ENCODE data around the gene SRCAP.

Gene SRCAP

DNA sequence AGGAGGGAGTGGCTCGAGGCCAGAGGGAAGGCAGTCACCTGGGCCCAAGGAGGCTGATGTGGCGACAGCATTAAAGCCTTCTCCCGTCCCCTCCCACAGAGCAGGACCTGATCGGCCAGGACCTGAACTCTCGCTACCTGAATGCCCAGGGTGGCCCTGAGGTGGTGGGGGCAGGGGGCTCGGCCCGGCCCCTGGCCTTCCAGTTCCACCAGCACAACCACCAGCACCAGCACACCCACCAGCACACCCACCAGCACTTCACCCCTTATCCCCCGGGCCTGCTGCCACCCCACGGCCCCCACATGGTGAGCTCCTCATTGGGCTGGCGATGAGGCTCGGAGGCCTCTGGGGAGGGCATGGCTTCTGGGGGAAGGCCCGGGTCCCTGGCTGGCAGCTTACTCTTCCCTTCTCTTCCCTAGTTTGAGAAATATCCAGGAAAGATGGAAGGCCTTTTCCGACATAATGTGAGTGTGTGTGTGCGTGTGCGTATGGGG, 34.3 kb upstream of the SRCAP start:
- Histone ChIP-seq H3K27me3 (replicated peaks in 2 of 5; ENCODE audit: control insufficient read depth in 4 of 5, insufficient read depth in 5 of 5, low read length in 4 of 5) (no peaks in the 10 kb centered on the region), H3K4me1 (ENCODE audit: control extremely low read depth in 1 of 4, control insufficient read depth in 4 of 4, insufficient read depth in 4 of 4, low read length in 3 of 4) (peaks cover 5 to 25% (median 23%) of the 10 kb centered on the region in 4 experiments), H3K9me3 (ENCODE audit: control extremely low read depth in 1 of 5, control insufficient read depth in 4 of 5, insufficient read depth in 2 of 5, low read depth in 1 of 5, low read length in 4 of 5) (no peaks in the 10 kb centered on the region), H3K36me3 (ENCODE audit: control insufficient read depth in 4 of 4, insufficient read depth in 4 of 4, low read length in 3 of 4) (peaks cover 14 to 83% (median 76%) of the 10 kb centered on the region in 4 experiments), H3K27ac (ENCODE audit: insufficient read depth in 1 of 2, low read depth in 1 of 2, low read length in 2 of 2, poor library complexity in 1 of 2, severe bottlenecking in 2 of 2) (no peak overlapping the region), H3K4me3 (ENCODE audit: control insufficient read depth in 1 of 7, extremely low read depth in 1 of 7, insufficient read depth in 4 of 7, low read depth in 2 of 7, low read length in 6 of 7) (no peak overlapping the region)
- no peak for DNase-seq
- ChIA-PET CTCF (interaction anchor here (1.3 to 6.2 kb wide), 3 partner anchors 8 to 28 kb away, joined by 3 to 54 read pairs (median 4); no protein-coding TSS in a partner anchor), POLR2A (interaction anchor here (0.6 kb wide), 1 partner anchor 38 kb away, joined by 3 read pairs; no protein-coding TSS in a partner anchor)
- 100% methylated on average over 3 of the region's 15 CpGs for WGBS (ENCODE audit: insufficient coverage)

DNA sequence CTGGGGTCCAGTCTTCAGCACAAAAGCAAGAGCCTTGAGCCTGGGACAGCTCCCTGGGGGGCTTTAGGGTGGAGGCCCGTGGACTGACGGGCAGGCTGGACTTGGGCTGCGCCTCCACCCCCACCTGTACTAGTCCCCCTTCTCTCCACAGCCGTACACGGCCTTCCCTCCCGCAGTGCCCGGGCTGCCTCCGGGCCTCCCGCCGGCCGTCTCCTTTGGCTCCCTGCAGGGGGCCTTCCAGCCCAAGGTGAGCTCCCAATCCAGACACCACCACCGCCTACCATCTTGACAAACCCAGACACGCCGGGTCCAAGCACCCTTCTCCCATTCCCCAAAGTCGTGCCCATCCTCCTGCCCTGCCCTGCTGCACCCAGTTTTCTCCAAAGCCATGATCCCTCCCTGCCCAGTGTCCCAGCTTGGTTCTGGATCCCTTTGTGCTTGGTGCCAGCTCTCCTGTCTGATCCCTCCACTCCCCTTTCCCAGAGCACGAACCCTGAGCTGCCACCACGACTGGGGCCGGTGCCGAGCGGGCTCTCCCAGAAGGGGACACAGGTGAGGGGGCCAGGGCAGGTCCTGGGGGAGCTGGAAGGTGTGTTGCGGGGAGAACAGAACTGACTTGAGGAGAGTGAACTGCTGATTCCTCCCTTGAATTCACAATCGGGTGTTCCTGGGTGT, 33.7 kb upstream of the SRCAP start:
- ChIA-PET POLR2A (interaction anchor here (0.6 kb wide), 1 partner anchor 27 kb away, joined by 3 read pairs; no protein-coding TSS in a partner anchor), CTCF (interaction anchor here (0.6 to 6.2 kb wide), 6 partner anchors 8 to 198 kb away, joined by 3 to 54 read pairs (median 4); partner anchors contain the start of gene PRR14)
- H3K27me3 ChIP-seq (replicated peaks in 2 of 5; ENCODE audit: control insufficient read depth in 4 of 5, insufficient read depth in 5 of 5, low read length in 4 of 5) = no peaks in the 10 kb centered on the region
- H3K36me3 ChIP-seq (ENCODE audit: control insufficient read depth in 4 of 4, insufficient read depth in 4 of 4, low read length in 3 of 4) = peaks cover 14 to 90% (median 82%) of the 10 kb centered on the region in 4 experiments
- H3K9me3 ChIP-seq (ENCODE audit: control extremely low read depth in 1 of 5, control insufficient read depth in 4 of 5, insufficient read depth in 2 of 5, low read depth in 1 of 5, low read length in 4 of 5) = no peaks in the 10 kb centered on the region
- no peak overlapping the region for H3K4me3 ChIP-seq (ENCODE audit: control insufficient read depth in 1 of 7, extremely low read depth in 1 of 7, insufficient read depth in 4 of 7, low read depth in 2 of 7, low read length in 6 of 7)
- DNase-seq = no peak
- peak overlapping the region in 1 of 2 experiments; percentile 11 for H3K27ac ChIP-seq (ENCODE audit: insufficient read depth in 1 of 2, low read depth in 1 of 2, low read length in 2 of 2, poor library complexity in 1 of 2, severe bottlenecking in 2 of 2)
- 98% methylated on average over 16 of the region's 22 CpGs for WGBS (ENCODE audit: insufficient coverage)
- peaks cover 5 to 18% (median 16%) of the 10 kb centered on the region in 4 experiments for H3K4me1 ChIP-seq (ENCODE audit: control extremely low read depth in 1 of 4, control insufficient read depth in 4 of 4, insufficient read depth in 4 of 4, low read length in 3 of 4)

DNA sequence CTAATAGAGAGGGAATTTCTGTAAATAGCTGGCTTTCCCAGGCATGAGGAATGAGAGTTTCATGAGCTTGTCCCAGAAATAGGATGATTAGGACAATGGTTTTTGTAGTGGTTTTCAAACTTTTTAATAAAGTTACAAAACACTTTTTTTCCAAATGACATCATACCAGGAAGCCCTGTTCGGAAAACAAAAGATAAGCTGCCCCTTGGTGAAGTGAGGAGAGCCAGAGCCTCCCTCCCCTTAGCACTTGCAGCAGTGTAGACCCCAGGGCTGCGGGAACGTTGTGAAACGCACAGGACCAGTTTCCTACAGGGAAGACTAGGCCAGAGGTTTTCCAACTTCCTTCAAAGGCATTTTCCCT, 33.2 kb upstream of the SRCAP start:
- ChIA-PET CTCF (interaction anchor here (0.8 to 6.2 kb wide), 4 partner anchors 15 to 27 kb away, joined by 3 to 54 read pairs (median 4); partner anchors contain the start of gene PRR14), POLR2A (no interaction called here)
- Histone ChIP-seq H3K36me3 (ENCODE audit: control insufficient read depth in 4 of 4, insufficient read depth in 4 of 4, low read length in 3 of 4) (peaks cover 14 to 93% (median 83%) of the 10 kb centered on the region in 4 experiments), H3K9me3 (ENCODE audit: control extremely low read depth in 1 of 5, control insufficient read depth in 4 of 5, insufficient read depth in 2 of 5, low read depth in 1 of 5, low read length in 4 of 5) (no peaks in the 10 kb centered on the region), H3K4me3 (ENCODE audit: control insufficient read depth in 1 of 7, extremely low read depth in 1 of 7, insufficient read depth in 4 of 7, low read depth in 2 of 7, low read length in 6 of 7) (no peak overlapping the region), H3K27ac (ENCODE audit: insufficient read depth in 1 of 2, low read depth in 1 of 2, low read length in 2 of 2, poor library complexity in 1 of 2, severe bottlenecking in 2 of 2) (peak overlapping the region in 1 of 2 experiments; percentile 11), H3K27me3 (replicated peaks in 2 of 5; ENCODE audit: control insufficient read depth in 4 of 5, insufficient read depth in 5 of 5, low read length in 4 of 5) (no peaks in the 10 kb centered on the region), H3K4me1 (ENCODE audit: control extremely low read depth in 1 of 4, control insufficient read depth in 4 of 4, insufficient read depth in 4 of 4, low read length in 3 of 4) (peaks cover 5 to 13% (median 11%) of the 10 kb centered on the region in 4 experiments)
- WGBS (ENCODE audit: insufficient coverage) = 100% methylated on average over 1 of the region's 4 CpGs
- DNase-seq = no peak

DNA sequence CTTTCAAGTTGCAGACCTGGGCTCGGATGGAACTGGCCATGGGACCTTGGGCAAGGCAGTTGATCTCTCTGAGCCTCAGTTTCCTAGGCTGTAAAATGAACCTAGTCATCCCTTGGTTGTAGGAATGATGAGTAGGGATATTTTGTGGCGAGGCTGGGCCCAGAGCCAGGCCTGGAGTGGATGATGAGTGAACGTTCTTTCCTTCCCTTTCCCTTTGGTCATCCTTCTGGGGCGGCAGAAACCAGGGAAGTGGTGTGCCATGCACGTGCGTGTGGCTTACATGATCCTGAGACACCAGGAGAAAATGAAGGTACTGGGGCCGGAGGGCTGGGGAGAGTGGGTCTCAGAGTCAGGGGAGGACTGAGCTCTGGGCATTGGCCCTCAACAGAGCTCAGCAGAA, 32.3 kb upstream of the SRCAP start:
- H3K9me3 ChIP-seq (ENCODE audit: control extremely low read depth in 1 of 5, control insufficient read depth in 4 of 5, insufficient read depth in 2 of 5, low read depth in 1 of 5, low read length in 4 of 5) = no peaks in the 10 kb centered on the region
- no peak overlapping the region for H3K4me3 ChIP-seq (ENCODE audit: control insufficient read depth in 1 of 7, extremely low read depth in 1 of 7, insufficient read depth in 4 of 7, low read depth in 2 of 7, low read length in 6 of 7)
- peaks cover 0 to 5% (median 3%) of the 10 kb centered on the region in 4 experiments for H3K4me1 ChIP-seq (ENCODE audit: control extremely low read depth in 1 of 4, control insufficient read depth in 4 of 4, insufficient read depth in 4 of 4, low read length in 3 of 4)
- WGBS (ENCODE audit: insufficient coverage) = 100% methylated on average over 1 of the region's 7 CpGs
- no peaks in the 10 kb centered on the region for H3K27me3 ChIP-seq (replicated peaks in 2 of 5; ENCODE audit: control insufficient read depth in 4 of 5, insufficient read depth in 5 of 5, low read length in 4 of 5)
- no peak for DNase-seq
- peaks cover 14 to 90% (median 77%) of the 10 kb centered on the region in 4 experiments for H3K36me3 ChIP-seq (ENCODE audit: control insufficient read depth in 4 of 4, insufficient read depth in 4 of 4, low read length in 3 of 4)
- ChIA-PET CTCF (interaction anchor here (6.2 kb wide), 1 partner anchor 26 kb away, joined by 54 read pairs; no protein-coding TSS in a partner anchor), POLR2A (interaction anchor here (0.5 to 0.9 kb wide), 2 partner anchors 55 to 600 kb away, joined by 3 to 4 read pairs; no protein-coding TSS in a partner anchor)
- H3K27ac ChIP-seq (ENCODE audit: insufficient read depth in 1 of 2, low read depth in 1 of 2, low read length in 2 of 2, poor library complexity in 1 of 2, severe bottlenecking in 2 of 2) = no peak overlapping the region

DNA sequence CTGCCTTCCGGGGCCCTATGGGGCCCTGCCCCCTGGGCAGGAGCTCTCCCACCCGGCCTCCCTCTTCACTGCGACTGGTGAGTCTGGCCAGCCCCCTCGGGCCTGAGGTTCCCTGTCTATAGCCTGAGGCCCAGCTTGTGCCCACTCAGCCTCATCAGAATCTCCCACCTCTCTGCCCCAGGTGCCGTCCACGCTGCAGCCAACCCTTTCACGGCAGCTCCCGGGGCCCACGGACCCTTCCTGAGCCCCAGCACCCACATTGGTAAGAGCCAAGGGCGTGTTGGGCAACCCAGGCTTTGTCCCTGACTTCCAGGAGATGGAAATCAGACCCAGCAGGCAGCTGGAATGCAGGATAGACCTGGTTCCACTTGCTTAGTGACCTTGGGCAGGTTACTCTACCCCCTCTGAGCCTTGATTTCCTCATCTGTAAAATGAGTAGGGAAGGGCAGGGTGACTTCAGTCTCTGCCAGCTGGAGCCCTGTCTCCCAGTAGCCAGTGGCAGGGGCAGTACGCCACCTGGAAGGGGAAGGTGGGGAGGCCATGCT, 31.5 kb upstream of the SRCAP start:
- ChIA-PET POLR2A (interaction anchor here (0.5 to 1.7 kb wide), 3 partner anchors 9 to 601 kb away, joined by 3 to 6 read pairs (median 4); partner anchors contain the start of gene FBRS), CTCF (interaction anchor here (2.5 to 6.2 kb wide), 2 partner anchors 11 to 25 kb away, joined by 5 to 54 read pairs; no protein-coding TSS in a partner anchor)
- Histone ChIP-seq H3K27me3 (replicated peaks in 2 of 5; ENCODE audit: control insufficient read depth in 4 of 5, insufficient read depth in 5 of 5, low read length in 4 of 5) (no peaks in the 10 kb centered on the region), H3K9me3 (ENCODE audit: control extremely low read depth in 1 of 5, control insufficient read depth in 4 of 5, insufficient read depth in 2 of 5, low read depth in 1 of 5, low read length in 4 of 5) (no peaks in the 10 kb centered on the region), H3K4me3 (ENCODE audit: control insufficient read depth in 1 of 7, extremely low read depth in 1 of 7, insufficient read depth in 4 of 7, low read depth in 2 of 7, low read length in 6 of 7) (no peak overlapping the region), H3K4me1 (ENCODE audit: control extremely low read depth in 1 of 4, control insufficient read depth in 4 of 4, insufficient read depth in 4 of 4, low read length in 3 of 4) (no peaks in the 10 kb centered on the region), H3K27ac (ENCODE audit: insufficient read depth in 1 of 2, low read depth in 1 of 2, low read length in 2 of 2, poor library complexity in 1 of 2, severe bottlenecking in 2 of 2) (peak overlapping the region in 1 of 2 experiments; percentile 22), H3K36me3 (ENCODE audit: control insufficient read depth in 4 of 4, insufficient read depth in 4 of 4, low read length in 3 of 4) (peaks cover 10 to 83% (median 72%) of the 10 kb centered on the region in 4 experiments)
- WGBS (ENCODE audit: insufficient coverage) = 100% methylated on average over 11 of the region's 11 CpGs
- no peak for DNase-seq

DNA sequence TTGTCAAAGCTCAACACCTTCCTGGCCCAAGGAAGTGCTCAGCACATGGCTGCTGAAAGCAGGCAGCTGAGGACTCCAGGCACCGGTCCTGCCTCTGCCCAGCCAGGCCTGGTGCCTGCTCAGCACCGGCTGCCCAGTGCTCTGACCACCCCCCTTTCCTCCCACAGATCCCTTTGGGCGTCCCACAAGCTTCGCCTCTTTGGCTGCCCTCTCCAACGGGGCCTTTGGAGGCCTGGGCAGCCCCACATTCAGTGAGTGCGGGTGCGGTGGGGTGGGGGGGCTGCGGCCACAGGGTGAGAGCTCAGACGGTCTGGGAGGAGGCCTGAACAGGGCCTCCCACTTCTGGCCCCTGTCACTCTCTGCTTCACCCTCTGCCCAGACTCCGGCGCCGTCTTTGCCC, 30.6 kb upstream of the SRCAP start:
- Histone ChIP-seq H3K36me3 (ENCODE audit: control insufficient read depth in 4 of 4, insufficient read depth in 4 of 4, low read length in 3 of 4) (peaks cover 7 to 73% (median 62%) of the 10 kb centered on the region in 4 experiments), H3K27me3 (replicated peaks in 2 of 5; ENCODE audit: control insufficient read depth in 4 of 5, insufficient read depth in 5 of 5, low read length in 4 of 5) (no peaks in the 10 kb centered on the region), H3K9me3 (ENCODE audit: control extremely low read depth in 1 of 5, control insufficient read depth in 4 of 5, insufficient read depth in 2 of 5, low read depth in 1 of 5, low read length in 4 of 5) (no peaks in the 10 kb centered on the region), H3K4me1 (ENCODE audit: control extremely low read depth in 1 of 4, control insufficient read depth in 4 of 4, insufficient read depth in 4 of 4, low read length in 3 of 4) (no peaks in the 10 kb centered on the region), H3K27ac (ENCODE audit: insufficient read depth in 1 of 2, low read depth in 1 of 2, low read length in 2 of 2, poor library complexity in 1 of 2, severe bottlenecking in 2 of 2) (no peak overlapping the region), H3K4me3 (ENCODE audit: control insufficient read depth in 1 of 7, extremely low read depth in 1 of 7, insufficient read depth in 4 of 7, low read depth in 2 of 7, low read length in 6 of 7) (no peak overlapping the region)
- WGBS (ENCODE audit: insufficient coverage) = 96% methylated on average over 12 of the region's 12 CpGs
- no peak for DNase-seq
- CTCF ChIA-PET = interaction anchor here (2.5 to 6.2 kb wide), 2 partner anchors 10 to 24 kb away, joined by 5 to 54 read pairs; no protein-coding TSS in a partner anchor
- POLR2A ChIA-PET = interaction anchor here (0.7 to 1.7 kb wide), 3 partner anchors 8 to 17 kb away, joined by 3 to 6 read pairs (median 3); partner anchors contain the start of gene FBRS
